Loucy (cell line): ENCODE data around the gene DCBLD2.

Experiments
- H2AFZ ChIP-seq: fragments of 200-600 bp; sonication (generic); 2 replicates; pipeline ENCODE4 v1.6.0; 2016; ENCODE audit warnings: antibody characterized with exemption, mild to moderate bottlenecking, low read length, moderate library complexity
- H3F3A ChIP-seq: fragments of 200-600 bp; 2 replicates; pipeline ENCODE4 v1.6.0; 2016; ENCODE audit warnings: antibody characterized with exemption, low read depth, mild to moderate bottlenecking
- H3K27me3 ChIP-seq: fragments of 200-600 bp; sonication (generic); 2 replicates; pipeline ENCODE4 v1.6.1; 2014; ENCODE audit warnings: low read length, mild to moderate bottlenecking; ENCODE audit not compliant: insufficient read depth, poor library complexity, severe bottlenecking
- H3K36me3 ChIP-seq: fragments of 200-600 bp; sonication (generic); 2 replicates; pipeline ENCODE4 v1.6.1; 2016; ENCODE audit warnings: low read length; ENCODE audit not compliant: insufficient read depth
- H3K4me1 ChIP-seq: fragments of 200-600 bp; sonication (generic); 2 replicates; pipeline ENCODE4 v1.5.1; 2014; ENCODE audit warnings: low read length, mild to moderate bottlenecking; ENCODE audit not compliant: insufficient read depth, poor library complexity, severe bottlenecking
- H3K4me2 ChIP-seq: fragments of 200-600 bp; sonication (generic); 2 replicates; pipeline ENCODE4 v1.6.0; 2014; ENCODE audit warnings: antibody characterized with exemption, low read length, low read depth, mild to moderate bottlenecking; ENCODE audit not compliant: poor library complexity, severe bottlenecking
- H3K4me3 ChIP-seq: fragments of 200-600 bp; sonication (generic); 2 replicates; pipeline ENCODE4 v1.5.1; 2014; ENCODE audit warnings: low read length, mild to moderate bottlenecking, mixed read lengths; ENCODE audit not compliant: poor library complexity, severe bottlenecking
- H3K79me2 ChIP-seq: fragments of 200-600 bp; sonication (generic); 2 replicates; pipeline ENCODE4 v1.6.1; 2014; ENCODE audit warnings: low read length; ENCODE audit not compliant: insufficient read depth
- H3K9ac ChIP-seq: fragments of 200-600 bp; sonication (generic); 2 replicates; pipeline ENCODE4 v1.6.0; 2014; ENCODE audit warnings: mild to moderate bottlenecking, low read depth, low read length, moderate library complexity; ENCODE audit not compliant: poor library complexity, severe bottlenecking
- H3K9me2 ChIP-seq: fragments of 200-600 bp; sonication (generic); replicated peaks from 2 replicates; pipeline ENCODE4 v1.6.1; 2016; ENCODE audit warnings: low read depth, low read length, mixed read lengths
- H3K9me3 ChIP-seq: fragments of 200-600 bp; sonication (generic); 2 replicates; pipeline ENCODE4 v1.6.1; 2014; ENCODE audit warnings: mild to moderate bottlenecking, antibody characterized with exemption, low read length, low read depth; ENCODE audit not compliant: insufficient read depth
- H4K20me1 ChIP-seq: fragments of 200-600 bp; sonication (generic); 2 replicates; pipeline ENCODE4 v1.6.0; 2014; ENCODE audit warnings: antibody characterized with exemption, low read length, mild to moderate bottlenecking; ENCODE audit not compliant: insufficient read depth, poor library complexity, severe bottlenecking
- EZH2phosphoT487 ChIP-seq: fragments of 200-600 bp; IDR thresholded peaks from 2 replicates; pipeline ENCODE4 v1.6.1; 2018; ENCODE audit warnings: antibody characterized with exemption, mild to moderate bottlenecking, moderate library complexity, borderline replicate concordance
- TF ChIP-seq, protein P1 (sequence below): fragments of 200-600 bp; sonication (generic); conservative IDR thresholded peaks from 2 replicates; pipeline ENCODE4 v1.5.1; 2014; ENCODE audit warnings: mild to moderate bottlenecking, antibody characterized with exemption, low read length

DCBLD2 gene

DNA sequence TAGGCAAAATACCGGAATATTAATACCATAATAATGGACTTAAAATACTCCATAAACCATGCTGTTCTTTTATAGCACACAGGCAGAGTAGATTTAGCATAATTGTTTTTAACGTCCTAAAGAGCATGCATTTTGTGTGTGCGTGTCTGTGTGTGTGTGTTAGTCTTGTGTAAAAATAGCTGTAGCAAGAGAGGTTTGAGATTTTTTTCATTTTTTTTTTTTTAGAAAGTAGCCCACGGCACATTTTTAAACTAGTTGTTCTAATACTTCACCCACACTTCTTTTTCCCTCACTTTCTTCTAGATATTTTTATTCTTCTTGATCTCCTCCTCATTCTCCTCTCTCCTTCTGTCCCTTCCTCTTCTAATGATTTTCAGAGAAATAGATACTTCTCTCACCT lies 145.9 kb downstream of the DCBLD2 start:
- Histone ChIP-seq H3K9me3 (no peaks in the 10 kb centered on the region), H3K79me2 (no peaks in the 10 kb centered on the region), H4K20me1 (no peaks in the 10 kb centered on the region), H3K4me3 (no peak overlapping the region), H3K27me3 (no peaks in the 10 kb centered on the region), H2AFZ (no peak overlapping the region), H3K36me3 (no peaks in the 10 kb centered on the region), H3K4me1 (no peaks in the 10 kb centered on the region), H3K9me2 (no peaks in the 10 kb centered on the region), H3K9ac (no peak overlapping the region), H3K4me2 (no peak overlapping the region), H3F3A (no peaks in the 10 kb centered on the region)
- no peak for TF ChIP-seq EZH2phosphoT487
- TF ChIP-seq, protein P1, sequence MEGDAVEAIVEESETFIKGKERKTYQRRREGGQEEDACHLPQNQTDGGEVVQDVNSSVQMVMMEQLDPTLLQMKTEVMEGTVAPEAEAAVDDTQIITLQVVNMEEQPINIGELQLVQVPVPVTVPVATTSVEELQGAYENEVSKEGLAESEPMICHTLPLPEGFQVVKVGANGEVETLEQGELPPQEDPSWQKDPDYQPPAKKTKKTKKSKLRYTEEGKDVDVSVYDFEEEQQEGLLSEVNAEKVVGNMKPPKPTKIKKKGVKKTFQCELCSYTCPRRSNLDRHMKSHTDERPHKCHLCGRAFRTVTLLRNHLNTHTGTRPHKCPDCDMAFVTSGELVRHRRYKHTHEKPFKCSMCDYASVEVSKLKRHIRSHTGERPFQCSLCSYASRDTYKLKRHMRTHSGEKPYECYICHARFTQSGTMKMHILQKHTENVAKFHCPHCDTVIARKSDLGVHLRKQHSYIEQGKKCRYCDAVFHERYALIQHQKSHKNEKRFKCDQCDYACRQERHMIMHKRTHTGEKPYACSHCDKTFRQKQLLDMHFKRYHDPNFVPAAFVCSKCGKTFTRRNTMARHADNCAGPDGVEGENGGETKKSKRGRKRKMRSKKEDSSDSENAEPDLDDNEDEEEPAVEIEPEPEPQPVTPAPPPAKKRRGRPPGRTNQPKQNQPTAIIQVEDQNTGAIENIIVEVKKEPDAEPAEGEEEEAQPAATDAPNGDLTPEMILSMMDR: no peak

- TF ChIP-seq EZH2phosphoT487: no peak
- TF ChIP-seq, protein P1: no peak
- H3K27me3 ChIP-seq: no peaks in the 10 kb centered on the region
- H3K36me3 ChIP-seq: no peaks in the 10 kb centered on the region
- no peaks in the 10 kb centered on the region for H3K9me3 ChIP-seq
- H3K9me2 ChIP-seq: no peaks in the 10 kb centered on the region
- no peaks in the 10 kb centered on the region for H3K79me2 ChIP-seq
- H3K9ac ChIP-seq: no peak overlapping the region
- H3K4me1 ChIP-seq: no peaks in the 10 kb centered on the region
- no peaks in the 10 kb centered on the region for H3F3A ChIP-seq
- H3K4me2 ChIP-seq: no peak overlapping the region
- H4K20me1 ChIP-seq: no peaks in the 10 kb centered on the region
- no peak overlapping the region for H3K4me3 ChIP-seq
- no peak overlapping the region for H2AFZ ChIP-seq
These were observed 147.0 kb downstream of the DCBLD2 start for GRCh38 chr3:98754483-98754882.

- Histone ChIP-seq H3K79me2 (no peaks in the 10 kb centered on the region), H3K4me2 (no peak overlapping the region), H3K27me3 (no peaks in the 10 kb centered on the region), H3K9ac (no peak overlapping the region), H3K9me3 (no peaks in the 10 kb centered on the region), H4K20me1 (no peaks in the 10 kb centered on the region), H3K4me3 (no peak overlapping the region), H3F3A (no peaks in the 10 kb centered on the region), H3K9me2 (no peaks in the 10 kb centered on the region), H2AFZ (no peak overlapping the region), H3K36me3 (no peaks in the 10 kb centered on the region), H3K4me1 (no peaks in the 10 kb centered on the region)
- TF ChIP-seq, protein P1: no peak
- no peak for TF ChIP-seq EZH2phosphoT487
These were observed 151.1 kb downstream of the DCBLD2 start for GRCh38 chr3:98750276-98750919.
